ENCODE results near the gene INSR. TPM values are rescaled to one million over a fixed set of nuclear protein-coding genes. Genes with fewer than 3 reads are reported as not detected.

INSR gene
- 136 TPM for total RNA-seq

GRCh38 chr19:7293762-7294557 lies at the start of gene INSR:
Gene INSR, minus strand, starts transcription at chr19:7294414. Its CDS starts 523 bp downstream, at chr19:7293891.

GRCh38 chr19:7069042-7069903 lies 224.9 kb downstream of the INSR start, which contains the start of gene ZNF557:
Gene ZNF557, plus strand, starts transcription at chr19:7069703. Its CDS starts 5,372 bp downstream, at chr19:7075075.

Other genes starting within 250 kb of the INSR start
- gene MBD3L2, start 245.1 kb downstream of the INSR start, total RNA-seq: not detected
- gene MBD3L3, start 235.7 kb downstream of the INSR start, total RNA-seq: not detected
- 35.4 TPM for gene ZNF557, start 224.7 kb downstream of the INSR start, total RNA-seq
- gene ARHGEF18, start 54.5 kb upstream of the INSR start, total RNA-seq: 31.0 TPM
- 0.94 TPM for gene PEX11G, start 194.6 kb upstream of the INSR start, total RNA-seq
- gene ZNF358, start 221.7 kb upstream of the INSR start, total RNA-seq: 14.7 TPM
- gene MCOLN1, start 228.2 kb upstream of the INSR start, total RNA-seq: 13.1 TPM
- gene PNPLA6, start 241.3 kb upstream of the INSR start, total RNA-seq: 57.9 TPM

All from parietal lobe (tissue), 1 donor.